T-helper 2 cell treated with Interferon-gamma antibody and Interleukin-4, amounts not matched to agents 5 μg/mL and 100 μg/mL, for 36 hours (primary cell): Measurements from ENCODE around the gene RNU2-63P.

Experiments used
- DNase-seq: peaks from one replicate; pipeline ENCODE4 v3.0.0; 2021; ENCODE audit warnings: low spot score
- H3K27ac Mint-ChIP-seq: one replicate; pipeline ENCODE4 v1.8.0; 2021; ENCODE audit warnings: mild to moderate bottlenecking, mixed read lengths
- H3K27me3 Mint-ChIP-seq: one replicate; pipeline ENCODE4 v1.8.0; 2021; ENCODE audit warnings: low read depth, mixed read lengths
- H3K36me3 Mint-ChIP-seq: one replicate; pipeline ENCODE4 v1.8.0; 2021; ENCODE audit warnings: low read depth, mixed read lengths
- H3K4me1 Mint-ChIP-seq: one replicate; pipeline ENCODE4 v1.8.0; 2021; ENCODE audit warnings: low read depth, mixed read lengths
- H3K4me3 Mint-ChIP-seq: one replicate; pipeline ENCODE4 v1.8.0; 2022; ENCODE audit warnings: mild to moderate bottlenecking, moderate library complexity, mixed read lengths
- H3K9me3 Mint-ChIP-seq: one replicate; pipeline ENCODE4 v1.8.0; 2021; ENCODE audit warnings: mixed read lengths

The RNU2-63P gene

GRCh38 chr2:88016086-88016959 is at the start of gene RNU2-63P:
Gene RNU2-63P (minus strand): TSS chr2:88016547.
- H3K4me1 Mint-ChIP-seq, result peaks cover 20% of the 10 kb centered on the region
- peak within 1 kb of the TSS; percentile 98 for H3K4me3 Mint-ChIP-seq
- H3K36me3 Mint-ChIP-seq, result peaks cover 2% of the 10 kb centered on the region
- peak within 1 kb of the TSS; percentile 99 for H3K27ac Mint-ChIP-seq
- peak; percentile 75 for DNase-seq
- peaks cover 7% of the 10 kb centered on the region for H3K9me3 Mint-ChIP-seq
- H3K27me3 Mint-ChIP-seq, result no peaks in the 10 kb centered on the region

DNA sequence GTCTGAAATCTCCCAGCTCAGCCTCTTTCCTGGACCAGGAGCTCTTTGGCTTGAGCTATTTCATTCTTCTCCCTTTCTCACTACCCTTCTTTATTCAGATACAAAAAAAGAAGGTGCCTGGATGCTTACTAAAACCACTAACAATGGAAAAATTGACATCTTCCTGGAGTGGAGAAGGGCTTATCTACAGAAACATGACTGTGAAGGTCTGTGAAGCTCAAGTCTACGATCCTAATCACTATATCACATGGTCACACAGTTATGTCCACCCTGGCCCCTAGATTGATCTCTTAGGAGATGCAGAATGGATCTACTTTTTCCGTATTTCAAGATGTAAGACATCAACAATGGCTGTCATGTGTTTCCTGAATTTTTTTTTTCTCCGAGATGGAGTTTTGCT is 44.9 kb upstream of the RNU2-63P start:
- no peaks in the 10 kb centered on the region for H3K27me3 Mint-ChIP-seq
- H3K36me3 Mint-ChIP-seq, result no peaks in the 10 kb centered on the region
- H3K27ac Mint-ChIP-seq, result no peak overlapping the region

DNA sequence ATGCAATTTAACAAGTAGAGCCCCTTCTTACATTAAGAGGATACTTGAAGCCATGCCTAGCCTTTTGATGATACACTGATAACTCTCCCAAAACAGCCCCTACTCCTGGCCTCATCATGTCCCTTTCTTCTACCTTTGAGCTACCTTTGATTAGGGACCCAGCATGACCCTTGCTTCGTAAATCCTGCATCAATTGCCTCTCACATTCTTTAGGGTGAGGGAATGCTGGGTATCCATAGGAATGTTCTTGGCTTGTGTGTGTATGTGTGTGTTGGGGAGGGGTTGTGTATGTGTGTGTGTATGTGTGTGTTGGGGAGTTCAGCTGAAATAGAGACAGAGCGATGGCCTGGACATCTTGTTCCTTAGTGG is 44.5 kb upstream of the RNU2-63P start:
- Mint-ChIP-seq H3K27me3 (no peaks in the 10 kb centered on the region), H3K4me3 (no peak overlapping the region)

More for the DNA sequence above, 44.9 kb upstream of the RNU2-63P start:
- peaks cover 20% of the 10 kb centered on the region for H3K4me1 Mint-ChIP-seq
- no peak overlapping the region for H3K4me3 Mint-ChIP-seq
- no peak for DNase-seq
- H3K9me3 Mint-ChIP-seq, result no peaks in the 10 kb centered on the region

DNA sequence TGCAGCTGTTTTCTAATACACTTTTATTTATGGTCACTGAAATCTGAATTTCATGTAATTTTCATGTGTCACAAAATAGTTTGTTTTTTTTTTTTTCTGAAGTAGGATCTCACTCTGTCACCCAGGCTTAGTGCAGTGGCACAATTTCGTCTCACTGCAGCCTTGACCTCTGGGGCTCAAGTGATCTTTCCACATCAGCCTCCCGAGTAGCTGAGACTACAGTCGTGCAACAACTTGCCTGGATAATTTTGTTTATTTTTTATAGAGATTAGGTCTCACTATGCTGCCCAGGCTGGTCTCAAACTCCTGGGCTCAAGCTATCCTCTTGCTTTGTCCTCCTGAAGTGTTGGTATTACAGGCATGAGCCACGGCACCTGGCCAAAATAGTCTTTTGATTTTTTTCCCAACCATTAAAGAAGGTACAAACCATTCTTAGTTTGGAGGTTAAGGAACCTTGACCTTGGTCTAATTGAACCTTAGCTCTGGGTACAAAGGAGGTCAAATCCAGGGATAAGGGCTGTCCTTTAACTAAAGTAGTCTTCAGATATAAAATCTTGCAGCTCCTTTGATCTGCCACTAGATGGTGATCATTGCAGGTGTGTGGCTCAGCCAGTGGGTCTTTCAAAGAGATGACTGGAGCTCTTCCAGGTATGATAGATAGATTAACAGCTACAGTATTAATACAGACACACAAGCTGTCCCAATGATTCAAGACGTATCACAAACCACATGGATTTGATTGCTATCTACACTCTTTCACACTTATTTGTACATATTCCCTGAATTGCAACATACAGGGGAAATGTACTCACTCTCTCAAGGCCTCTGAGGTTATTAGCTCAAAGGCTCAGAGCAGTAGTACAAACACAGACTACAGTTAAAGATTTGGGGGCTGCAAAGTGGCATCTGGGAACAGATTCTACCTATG is 43.9 kb upstream of the RNU2-63P start:
- peak; percentile 13 for DNase-seq
- Mint-ChIP-seq H3K36me3 (peaks cover under 1% of the 10 kb centered on the region), H3K9me3 (no peaks in the 10 kb centered on the region), H3K27ac (no peak overlapping the region), H3K4me1 (peaks cover 26% of the 10 kb centered on the region), H3K4me3 (no peak overlapping the region), H3K27me3 (no peaks in the 10 kb centered on the region)

More for the DNA sequence above, 44.5 kb upstream of the RNU2-63P start:
- DNase-seq, result no peak
- Mint-ChIP-seq H3K36me3 (no peaks in the 10 kb centered on the region), H3K27ac (no peak overlapping the region), H3K9me3 (no peaks in the 10 kb centered on the region), H3K4me1 (peaks cover 24% of the 10 kb centered on the region)

GRCh38 chr2:88058191-88058590 is 41.8 kb upstream of the RNU2-63P start:
- peaks cover 44% of the 10 kb centered on the region for H3K4me1 Mint-ChIP-seq
- H3K4me3 Mint-ChIP-seq, result no peak overlapping the region
- DNase-seq, result no peak
- peaks cover 21% of the 10 kb centered on the region for H3K36me3 Mint-ChIP-seq
- no peak overlapping the region for H3K27ac Mint-ChIP-seq
- H3K9me3 Mint-ChIP-seq, result no peaks in the 10 kb centered on the region
- no peaks in the 10 kb centered on the region for H3K27me3 Mint-ChIP-seq

- peak overlapping the region; percentile 3 for H3K4me3 Mint-ChIP-seq
- H3K27ac Mint-ChIP-seq, result peak overlapping the region; percentile 5
These were observed 41.1 kb upstream of the RNU2-63P start for GRCh38 chr2:88057437-88057844.

GRCh38 chr2:88055371-88056128 is 39.2 kb upstream of the RNU2-63P start, which contains the start of gene KRCC1:
Gene KRCC1 (minus strand): TSS chr2:88055783. CDS start chr2:88028563, 27,220 bp downstream.
- Mint-ChIP-seq H3K36me3 (peaks cover 42% of the 10 kb centered on the region), H3K27ac (peak within 1 kb of the TSS; percentile 97), H3K4me3 (peak within 1 kb of the TSS; percentile 100), H3K9me3 (no peaks in the 10 kb centered on the region), H3K27me3 (no peaks in the 10 kb centered on the region), H3K4me1 (peaks cover 51% of the 10 kb centered on the region)
- peak; percentile 97 for DNase-seq

More at GRCh38 chr2:88057437-88057844, 41.1 kb upstream of the RNU2-63P start:
- Mint-ChIP-seq H3K27me3 (no peaks in the 10 kb centered on the region), H3K4me1 (peaks cover 49% of the 10 kb centered on the region), H3K9me3 (no peaks in the 10 kb centered on the region), H3K36me3 (peaks cover 28% of the 10 kb centered on the region)
- DNase-seq, result no peak

DNA sequence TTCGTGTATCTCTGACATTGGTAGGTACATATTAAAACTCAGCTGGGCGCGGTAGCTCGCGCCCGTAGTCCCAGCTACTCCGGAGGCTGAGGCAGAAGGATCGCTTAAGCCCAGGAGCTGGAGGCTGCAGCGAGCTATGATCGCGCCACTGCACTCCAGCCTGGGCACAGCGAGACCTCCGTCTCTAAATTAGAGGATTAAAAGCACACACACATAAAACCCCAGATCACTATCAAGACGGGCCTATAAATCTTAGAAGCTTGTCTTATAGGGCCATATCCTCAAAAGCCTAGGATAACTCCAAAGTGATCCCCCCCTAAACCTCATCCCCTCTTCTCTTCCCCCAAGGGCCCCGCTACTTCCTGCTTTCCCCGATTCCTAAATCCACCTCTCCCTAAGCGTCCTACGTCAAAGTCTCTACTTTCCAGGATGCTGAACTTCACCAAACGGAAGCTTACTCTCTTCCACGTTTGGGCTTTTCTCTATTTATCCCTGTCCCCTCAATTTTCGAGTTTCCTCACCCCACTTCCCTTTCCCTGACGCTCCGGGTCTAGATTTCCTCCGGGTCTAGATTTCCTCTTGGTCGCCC is 38.5 kb upstream of the RNU2-63P start:
- H3K9me3 Mint-ChIP-seq, result no peaks in the 10 kb centered on the region
- peaks cover 42% of the 10 kb centered on the region for H3K36me3 Mint-ChIP-seq
- peak overlapping the region; percentile 100 for H3K4me3 Mint-ChIP-seq
- H3K27me3 Mint-ChIP-seq, result no peaks in the 10 kb centered on the region
- no peak for DNase-seq
- H3K27ac Mint-ChIP-seq, result peak overlapping the region; percentile 97
- H3K4me1 Mint-ChIP-seq, result peaks cover 51% of the 10 kb centered on the region

GRCh38 chr2:88053934-88054781 is 37.8 kb upstream of the RNU2-63P start:
- Mint-ChIP-seq H3K27ac (peak overlapping the region; percentile 97), H3K4me1 (peaks cover 51% of the 10 kb centered on the region), H3K36me3 (peaks cover 48% of the 10 kb centered on the region), H3K9me3 (no peaks in the 10 kb centered on the region), H3K4me3 (peak overlapping the region; percentile 100), H3K27me3 (no peaks in the 10 kb centered on the region)
- DNase-seq, result no peak

DNA sequence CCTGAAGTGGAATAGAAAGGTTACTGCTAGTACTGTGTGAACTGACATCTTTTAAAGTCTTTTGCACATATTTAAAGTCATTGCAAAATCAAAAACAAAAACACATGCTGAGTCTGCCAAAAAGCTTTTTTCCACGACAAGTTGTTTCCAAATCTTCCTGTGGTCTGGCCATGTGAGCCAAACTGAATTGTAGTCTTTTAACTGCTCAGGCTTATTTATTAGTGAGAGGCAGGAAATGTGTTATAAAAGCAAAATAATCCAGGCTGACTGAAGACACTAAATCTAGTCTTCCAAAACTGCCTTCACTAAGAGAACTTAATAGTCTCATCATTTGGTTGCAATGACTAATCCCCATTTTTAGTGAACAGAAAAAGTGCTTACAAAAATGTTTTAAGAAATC is 36.9 kb upstream of the RNU2-63P start:
- Mint-ChIP-seq H3K27ac (peak overlapping the region; percentile 53), H3K4me3 (peak overlapping the region; percentile 100), H3K36me3 (peaks cover 55% of the 10 kb centered on the region), H3K27me3 (no peaks in the 10 kb centered on the region), H3K4me1 (peaks cover 49% of the 10 kb centered on the region), H3K9me3 (no peaks in the 10 kb centered on the region)
- DNase-seq, result no peak

DNA sequence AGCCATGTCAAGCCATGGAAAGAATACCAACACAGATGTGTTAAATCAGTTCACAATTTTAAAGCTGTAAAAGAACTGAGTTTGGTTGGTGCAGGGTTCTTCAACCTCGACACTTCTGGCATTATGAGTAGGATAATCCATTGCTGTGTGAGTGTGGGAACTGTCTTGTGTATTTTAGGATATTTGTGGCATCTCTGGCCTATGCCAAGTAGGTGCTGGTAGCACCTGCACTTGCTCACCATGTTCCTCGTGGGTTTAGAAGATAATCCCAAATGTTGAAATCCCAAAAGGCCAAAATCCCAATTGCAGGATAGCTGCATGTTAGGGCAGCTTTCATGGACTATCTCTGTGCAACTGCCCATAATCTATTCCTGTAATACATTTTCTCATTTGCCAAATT is 35.4 kb upstream of the RNU2-63P start:
- H3K27me3 Mint-ChIP-seq, result no peaks in the 10 kb centered on the region
- H3K4me1 Mint-ChIP-seq, result peaks cover 36% of the 10 kb centered on the region
- no peak overlapping the region for H3K4me3 Mint-ChIP-seq
- DNase-seq, result no peak
- H3K36me3 Mint-ChIP-seq, result peaks cover 55% of the 10 kb centered on the region
- no peaks in the 10 kb centered on the region for H3K9me3 Mint-ChIP-seq
- H3K27ac Mint-ChIP-seq, result no peak overlapping the region

DNA sequence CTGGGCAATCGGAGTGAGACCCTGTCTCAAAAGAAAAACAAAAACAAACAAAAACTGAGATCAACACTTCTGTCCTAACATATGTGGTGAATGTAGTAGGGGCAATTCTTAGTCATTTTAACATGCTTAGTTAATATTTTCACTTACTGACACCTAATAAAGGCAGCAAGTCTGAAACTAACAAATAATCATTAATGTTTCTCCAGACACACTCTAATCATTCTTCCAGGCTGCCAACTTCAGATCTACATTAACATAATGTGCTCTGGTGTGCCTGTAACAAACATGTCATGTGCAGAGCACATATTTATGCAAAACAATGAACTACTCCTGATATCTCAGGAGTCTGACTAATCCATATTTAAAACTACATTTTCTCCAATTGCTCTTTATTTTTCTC is 33.3 kb upstream of the RNU2-63P start:
- no peaks in the 10 kb centered on the region for H3K27me3 Mint-ChIP-seq
- no peak overlapping the region for H3K4me3 Mint-ChIP-seq
- no peak overlapping the region for H3K27ac Mint-ChIP-seq
- no peaks in the 10 kb centered on the region for H3K9me3 Mint-ChIP-seq
- H3K36me3 Mint-ChIP-seq, result peaks cover 53% of the 10 kb centered on the region
- H3K4me1 Mint-ChIP-seq, result peaks cover 23% of the 10 kb centered on the region
- DNase-seq, result no peak
